A673 (cell line): ENCODE measurements around the gene EXOSC2.

ENCODE experiments used
- EZH2 ChIP-seq: fragments of 200-600 bp; sonication (generic); IDR thresholded peaks from 2 replicates; pipeline ENCODE4 v1.6.1; 2017; ENCODE audit warnings: borderline replicate concordance, low read depth, mild to moderate bottlenecking, mixed read lengths, antibody characterized with exemption, low read length; ENCODE audit not compliant: poor library complexity, severe bottlenecking
- TF ChIP-seq, protein P1 (sequence below): fragments of 300-800, 200-600 bp; sonication (generic); conservative IDR thresholded peaks from 2 replicates; pipeline ENCODE4 v1.5.1; 2017; ENCODE audit warnings: low read depth, mild to moderate bottlenecking, antibody characterized with exemption, low read length, moderate library complexity, mixed read lengths

DNA sequence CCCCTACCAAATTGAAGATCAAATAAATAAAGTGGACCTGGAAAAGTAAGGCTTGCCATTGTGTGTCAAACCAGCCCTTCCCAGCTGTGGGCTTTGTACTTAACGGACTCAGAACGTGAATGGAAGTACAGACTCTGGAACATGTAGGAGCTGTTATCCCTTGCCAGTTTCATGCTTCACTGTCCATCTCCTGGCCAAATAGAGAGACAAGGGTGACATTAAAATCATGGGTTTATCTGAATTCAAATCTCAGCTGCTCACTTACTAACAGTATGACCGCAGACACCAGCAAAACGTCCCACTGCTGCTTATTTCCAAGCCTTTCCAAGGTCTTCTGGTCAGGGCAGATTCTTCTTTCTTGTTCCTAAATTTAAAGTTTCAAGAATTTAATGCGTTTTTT is 52.2 kb downstream of the EXOSC2 start:
- TF ChIP-seq, protein P1, sequence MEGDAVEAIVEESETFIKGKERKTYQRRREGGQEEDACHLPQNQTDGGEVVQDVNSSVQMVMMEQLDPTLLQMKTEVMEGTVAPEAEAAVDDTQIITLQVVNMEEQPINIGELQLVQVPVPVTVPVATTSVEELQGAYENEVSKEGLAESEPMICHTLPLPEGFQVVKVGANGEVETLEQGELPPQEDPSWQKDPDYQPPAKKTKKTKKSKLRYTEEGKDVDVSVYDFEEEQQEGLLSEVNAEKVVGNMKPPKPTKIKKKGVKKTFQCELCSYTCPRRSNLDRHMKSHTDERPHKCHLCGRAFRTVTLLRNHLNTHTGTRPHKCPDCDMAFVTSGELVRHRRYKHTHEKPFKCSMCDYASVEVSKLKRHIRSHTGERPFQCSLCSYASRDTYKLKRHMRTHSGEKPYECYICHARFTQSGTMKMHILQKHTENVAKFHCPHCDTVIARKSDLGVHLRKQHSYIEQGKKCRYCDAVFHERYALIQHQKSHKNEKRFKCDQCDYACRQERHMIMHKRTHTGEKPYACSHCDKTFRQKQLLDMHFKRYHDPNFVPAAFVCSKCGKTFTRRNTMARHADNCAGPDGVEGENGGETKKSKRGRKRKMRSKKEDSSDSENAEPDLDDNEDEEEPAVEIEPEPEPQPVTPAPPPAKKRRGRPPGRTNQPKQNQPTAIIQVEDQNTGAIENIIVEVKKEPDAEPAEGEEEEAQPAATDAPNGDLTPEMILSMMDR, result no peak
- TF ChIP-seq EZH2, result no peak
